ENCODE data around the gene MYEOV. TPM values are rescaled to one million over a fixed set of nuclear protein-coding genes. Genes with fewer than 3 reads are reported as not detected.

Gene MYEOV
- total RNA-seq, 1 donor from 2014 or later: 0.25 TPM

- DNase-seq (ENCODE audit: low read depth): no peak
These were observed 23.0 kb downstream of the MYEOV start for GRCh38 chr11:69316956-69317355.

DNA sequence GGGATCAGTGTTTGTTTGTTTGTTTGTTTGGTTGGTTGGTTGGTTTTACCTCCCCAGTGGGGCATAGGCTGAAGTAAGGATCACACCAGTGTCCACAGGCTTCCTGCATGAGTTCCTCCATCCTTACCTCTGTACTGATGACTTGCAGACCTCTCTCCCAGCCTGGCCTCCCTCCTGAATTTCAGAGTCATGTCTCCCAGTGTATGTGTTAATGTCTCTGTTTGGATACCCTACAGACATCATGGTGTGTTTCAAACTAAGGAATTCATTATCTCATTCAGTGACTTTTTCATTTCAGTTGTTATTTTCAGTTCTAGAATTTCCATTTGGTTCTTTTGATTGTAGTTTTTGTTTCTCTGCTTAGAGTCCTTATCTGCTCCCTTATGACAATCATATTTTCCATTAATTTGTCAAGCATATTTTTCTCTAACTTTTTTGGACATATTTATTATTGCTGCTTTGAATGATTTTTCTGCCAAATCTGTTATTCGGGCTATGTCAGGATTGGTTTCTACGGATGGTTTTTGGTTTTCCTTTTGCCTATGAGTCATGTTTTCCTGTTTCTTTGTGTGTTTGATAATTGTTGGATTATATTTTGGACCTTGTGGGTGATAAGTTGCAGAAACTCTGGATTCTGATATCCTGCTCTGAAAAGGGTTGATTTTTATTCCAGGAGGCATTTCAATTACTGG is 23.6 kb downstream of the MYEOV start:
- no peak for DNase-seq (ENCODE audit: low read depth)

GRCh38 chr11:69318093-69318420 is 24.1 kb downstream of the MYEOV start:
- no peak for DNase-seq (ENCODE audit: low read depth)

- no peak for DNase-seq (ENCODE audit: low read depth)
These were observed 25.5 kb downstream of the MYEOV start for GRCh38 chr11:69319255-69320106.

DNA sequence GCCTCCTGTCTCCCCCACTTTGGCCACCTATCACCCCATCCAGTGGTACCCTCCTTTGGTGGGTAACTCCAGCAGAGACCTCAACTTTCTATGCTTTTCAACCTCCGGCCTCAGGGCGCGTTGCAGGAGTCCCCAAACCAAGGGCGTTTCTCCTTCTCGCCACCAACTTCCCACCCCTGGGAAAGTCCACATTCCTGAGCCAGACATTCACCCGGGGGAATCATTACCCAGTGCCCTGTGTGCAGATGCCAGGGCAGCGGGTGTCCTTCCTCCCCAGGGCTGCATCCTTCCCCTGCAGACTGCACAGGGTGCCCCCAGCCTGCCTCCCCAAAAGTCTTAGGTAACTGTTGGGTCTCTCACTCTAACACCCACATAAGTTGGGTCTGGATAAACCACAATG is 26.4 kb downstream of the MYEOV start:
- DNase-seq (ENCODE audit: low read depth): peak; percentile 72

DNA sequence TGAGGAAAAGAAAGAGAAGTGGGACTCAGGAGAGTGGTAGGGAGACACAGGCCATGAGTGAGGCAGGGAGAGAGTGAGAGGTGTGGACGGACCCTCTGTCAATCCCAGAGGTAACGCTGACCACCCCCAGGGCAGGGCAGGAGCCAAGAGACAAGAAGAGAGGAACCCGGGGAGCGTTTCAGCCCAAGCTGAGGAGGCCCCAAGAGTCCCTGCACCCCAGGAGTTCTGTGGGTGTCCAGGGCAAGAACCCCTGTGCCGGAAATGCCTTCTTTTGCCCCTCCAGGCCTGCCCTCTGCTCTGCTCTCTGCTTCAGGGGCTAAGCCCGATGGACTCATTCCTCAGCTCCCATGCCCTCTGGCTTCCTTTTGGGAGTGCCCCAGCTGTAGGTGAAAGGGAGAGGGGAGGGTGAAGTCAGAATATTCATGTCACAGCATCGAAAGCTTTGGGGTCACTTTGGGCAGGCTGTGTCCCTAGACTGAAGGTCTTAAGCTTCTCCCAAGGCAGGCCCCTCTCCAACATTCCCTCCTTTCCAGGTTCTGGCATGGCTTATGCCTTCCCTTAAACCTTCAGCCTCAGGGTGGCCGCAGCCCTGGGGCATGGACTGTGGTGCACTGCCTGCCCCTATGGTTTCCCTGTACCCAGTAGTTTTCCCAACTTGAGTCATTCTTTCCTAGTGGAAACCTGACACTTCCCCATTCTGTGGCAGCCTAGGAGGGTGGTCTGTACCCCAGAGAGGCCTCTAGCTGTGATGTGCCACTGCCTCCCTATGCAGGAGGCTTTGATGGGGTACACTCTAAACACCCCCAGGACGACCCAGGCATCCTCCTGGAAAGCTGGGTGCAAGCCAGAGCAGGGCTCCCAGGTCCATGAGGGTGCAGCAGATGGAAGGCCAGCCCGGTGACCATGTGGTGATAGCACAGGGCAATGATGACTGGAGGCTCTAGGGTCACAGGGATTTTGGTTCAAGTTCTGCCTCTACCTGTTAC is 27.1 kb downstream of the MYEOV start:
- DNase-seq (ENCODE audit: low read depth): no peak

DNA sequence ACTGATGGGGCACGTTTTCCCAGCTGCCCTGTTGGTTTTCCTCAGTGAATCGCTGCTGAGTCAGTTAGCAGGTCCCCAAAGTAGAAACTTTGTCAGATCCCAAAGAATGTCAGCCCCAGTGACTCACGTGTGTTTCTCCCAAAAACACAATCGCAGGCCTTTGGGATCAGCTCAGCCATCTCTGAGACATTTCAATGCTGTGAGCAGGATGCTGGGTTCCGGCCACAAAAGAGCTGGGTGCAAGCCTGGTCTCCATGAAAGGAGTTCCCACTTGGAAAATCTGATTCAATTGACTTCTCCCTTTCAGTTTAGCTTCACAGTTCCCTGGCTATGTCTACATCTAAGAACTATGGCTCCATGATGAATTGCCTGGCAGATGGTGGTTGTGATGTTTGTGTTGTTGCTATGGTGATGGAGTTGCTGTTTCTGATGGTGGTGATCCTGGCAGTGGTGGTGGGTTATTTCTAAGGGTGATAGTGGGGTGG is 28.0 kb downstream of the MYEOV start:
- DNase-seq (ENCODE audit: low read depth): peak; percentile 82

DNA sequence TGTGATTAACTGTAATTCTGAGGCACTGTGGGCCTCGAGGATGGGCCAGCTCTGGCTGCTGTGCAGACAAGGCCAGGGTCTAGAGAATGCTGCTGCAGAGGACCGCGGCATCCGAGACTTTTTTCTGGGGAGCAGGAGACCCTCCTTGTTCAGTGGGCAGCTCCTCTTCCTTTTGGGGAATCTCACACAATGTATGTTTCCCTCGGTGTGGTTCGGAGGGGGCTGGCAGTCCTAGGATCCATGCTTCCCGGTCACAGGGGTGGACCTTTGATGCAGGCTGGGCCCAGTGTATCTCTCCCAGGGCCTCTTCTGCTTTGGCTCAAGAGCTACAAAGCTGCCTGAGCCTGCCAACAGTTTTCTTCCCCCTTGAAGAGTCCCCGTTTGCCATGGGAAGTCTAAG is 31.5 kb downstream of the MYEOV start:
- no peak for DNase-seq (ENCODE audit: low read depth)

DNA sequence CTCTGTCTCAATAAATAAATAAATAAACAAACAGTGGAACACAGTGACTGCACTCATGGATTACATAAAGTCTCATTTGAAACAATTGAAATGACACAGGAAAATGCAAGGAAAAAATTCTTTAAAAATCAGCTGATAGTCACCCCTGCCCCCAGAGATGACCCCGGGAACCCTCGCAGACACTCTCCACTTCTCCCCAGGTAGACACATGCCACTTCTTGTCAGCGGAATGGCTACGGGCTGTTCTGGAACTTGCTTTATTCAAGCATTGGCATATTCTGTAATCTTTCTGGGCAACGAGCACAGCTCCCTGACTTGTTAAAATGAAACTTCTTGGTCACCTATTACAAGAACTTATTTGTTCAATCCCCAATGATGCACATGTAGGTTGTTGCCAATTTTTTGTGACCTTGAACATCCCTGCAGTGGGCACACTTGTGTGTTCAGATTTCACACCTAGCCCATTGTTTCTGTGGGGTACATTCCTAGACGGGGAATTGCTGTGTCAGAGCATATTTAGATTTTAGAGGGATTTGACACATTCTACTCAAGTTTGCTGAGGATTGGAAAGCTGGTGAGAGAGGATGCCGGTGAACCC is 32.8 kb downstream of the MYEOV start:
- no peak for DNase-seq (ENCODE audit: low read depth)

DNA sequence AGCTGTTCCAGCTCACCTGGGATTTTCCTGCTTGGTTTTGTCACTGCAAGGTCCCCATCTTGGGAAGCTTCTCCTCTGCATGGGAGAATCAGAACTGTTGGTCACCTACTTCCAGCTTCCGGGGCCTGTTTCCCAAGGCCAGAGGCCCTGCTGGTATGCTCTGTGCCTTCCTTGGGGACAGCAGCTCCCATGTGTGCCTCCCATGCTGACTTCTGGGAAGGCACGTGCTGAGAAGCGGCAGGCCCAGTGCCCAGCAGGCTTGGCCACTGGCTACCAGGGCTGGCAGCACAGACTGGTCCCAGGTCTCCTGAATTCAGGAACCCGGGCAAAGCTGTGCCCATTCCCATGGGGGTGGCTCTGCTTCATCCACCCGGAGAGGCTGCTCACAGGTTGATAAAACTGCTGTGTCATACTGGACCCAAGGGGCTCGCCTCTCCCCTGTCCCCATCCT is 33.8 kb downstream of the MYEOV start:
- DNase-seq (ENCODE audit: low read depth): no peak

GRCh38 chr11:69328231-69328630 is 34.3 kb downstream of the MYEOV start:
- DNase-seq (ENCODE audit: low read depth): no peak

- no peak for DNase-seq (ENCODE audit: low read depth)
These were observed 35.6 kb downstream of the MYEOV start for GRCh38 chr11:69329581-69329980.

GRCh38 chr11:69330330-69330729 is 36.4 kb downstream of the MYEOV start:
- DNase-seq (ENCODE audit: low read depth): no peak

GRCh38 chr11:69333149-69333710 is 39.3 kb downstream of the MYEOV start:
- DNase-seq (ENCODE audit: low read depth): no peak

- DNase-seq (ENCODE audit: low read depth): no peak
These were observed 39.9 kb downstream of the MYEOV start for GRCh38 chr11:69333879-69334278.

GRCh38 chr11:69335007-69335780 is 41.2 kb downstream of the MYEOV start:
- DNase-seq (ENCODE audit: low read depth): no peak

DNA sequence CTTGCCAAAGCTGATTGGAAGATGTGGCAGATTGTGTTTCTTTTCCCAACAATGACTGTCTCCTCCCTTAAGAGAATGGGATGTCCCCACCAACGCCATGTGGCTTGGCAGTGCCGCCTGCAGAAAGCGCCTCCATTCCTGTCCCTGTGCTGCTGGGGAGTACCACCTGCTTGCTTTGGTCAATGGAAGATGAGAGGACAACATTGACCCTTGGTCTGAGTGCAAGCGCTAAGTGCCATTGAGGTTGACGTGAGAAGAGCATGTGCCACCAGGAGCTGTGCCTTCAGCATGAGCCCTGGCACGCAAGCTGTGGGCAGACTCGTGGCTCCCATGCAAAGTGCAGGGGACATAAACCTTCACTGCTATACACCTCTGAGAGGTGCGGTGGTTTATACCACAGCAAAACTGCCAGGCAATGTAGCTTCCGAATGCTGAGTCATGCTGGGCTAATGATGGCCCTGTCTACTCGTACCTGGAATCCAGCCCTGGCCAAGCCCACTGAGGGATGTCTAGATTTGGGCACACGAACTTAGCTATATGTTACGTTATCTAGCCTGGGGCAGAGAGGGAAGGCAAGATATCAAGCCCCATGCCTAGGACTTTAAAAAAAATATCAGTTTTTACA is 41.9 kb downstream of the MYEOV start:
- no peak for DNase-seq (ENCODE audit: low read depth)

- DNase-seq (ENCODE audit: low read depth): peak; percentile 26
These were observed 43.3 kb downstream of the MYEOV start for GRCh38 chr11:69337211-69337721.

DNA sequence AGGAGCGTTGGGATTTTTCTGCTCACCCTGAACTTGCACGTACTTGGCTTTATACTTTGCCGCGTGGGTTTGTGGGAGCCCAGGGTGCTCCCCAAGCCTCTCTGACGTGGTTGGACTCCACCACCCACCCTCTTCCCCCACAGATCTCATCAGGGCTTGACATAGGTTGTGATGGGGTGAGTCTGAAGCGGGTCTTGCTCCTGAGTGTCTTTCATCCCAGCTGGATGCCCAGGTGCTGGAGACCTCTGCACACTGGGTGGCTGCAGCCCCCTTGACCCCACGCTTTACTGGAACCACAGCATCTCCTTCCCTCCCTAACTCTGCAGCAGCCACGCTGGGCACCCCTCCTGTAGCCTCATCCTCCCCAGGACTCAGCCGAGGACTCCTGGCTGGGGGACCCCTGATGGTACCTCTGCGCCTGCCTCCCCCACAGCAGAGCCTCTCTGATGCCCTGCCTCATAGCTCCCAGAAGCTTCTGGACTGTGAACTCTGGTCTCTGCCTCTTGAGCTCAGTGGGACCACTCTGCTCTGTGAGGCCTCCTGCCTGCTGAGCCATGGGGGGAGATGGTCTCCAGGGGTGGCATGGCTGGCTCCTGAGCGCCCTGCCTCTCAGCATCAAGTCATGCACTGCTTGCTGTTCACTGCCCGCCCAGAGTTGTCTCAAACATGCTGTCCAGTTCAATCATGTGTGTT is 45.2 kb downstream of the MYEOV start:
- no peak for DNase-seq (ENCODE audit: low read depth)

Measured in renal cortical epithelial cell (primary cell).